ENCODE data around the gene KIF16B. TPM values are rescaled to one million over a fixed set of nuclear protein-coding genes. Genes with fewer than 3 reads are reported as not detected.

Gene KIF16B
- total and polyA plus RNA-seq, 7 donors, result 18.9 to 49.7 (median 22.4) TPM

- 78 to 82% methylated on average over 6 of the region's 6 CpGs for WGBS, 2 donors
- intact Hi-C loops (cut with DNase I), result no loop called here
- Histone ChIP-seq H3K27me3 (no peaks in the 10 kb centered on the region), H3K36me3 (no peaks in the 10 kb centered on the region), H3K4me1 (no peaks in the 10 kb centered on the region), H3K9me3 (no peaks in the 10 kb centered on the region), H3K4me3 (no peak overlapping the region), H3K27ac (no peak overlapping the region)
- DNase-seq, result no peak
- TF ChIP-seq POLR2A (IDR thresholded peaks at IDR 0.05) (no peak), CTCF (IDR thresholded peaks at IDR 0.05) (no peak), POLR2AphosphoS5 (IDR thresholded peaks at IDR 0.05) (no peak), EP300 (IDR thresholded peaks at IDR 0.05) (no peak)
Measured at GRCh38 chr20:16246870-16247269, 326.4 kb downstream of the KIF16B start.

- H3K4me1 ChIP-seq, result no peaks in the 10 kb centered on the region
- H3K36me3 ChIP-seq, result no peaks in the 10 kb centered on the region
- TF ChIP-seq POLR2AphosphoS5 (IDR thresholded peaks at IDR 0.05) (no peak), CTCF (IDR thresholded peaks at IDR 0.05) (no peak), EP300 (IDR thresholded peaks at IDR 0.05) (no peak), POLR2A (IDR thresholded peaks at IDR 0.05) (no peak)
- intact Hi-C loops (cut with DNase I), result no loop called here
- no peak overlapping the region for H3K4me3 ChIP-seq
- DNase-seq, result no peak
- no peak overlapping the region for H3K27ac ChIP-seq
- 74 to 80% methylated on average over 7 of the region's 7 CpGs for WGBS, 2 donors
- no peaks in the 10 kb centered on the region for H3K9me3 ChIP-seq
- no peaks in the 10 kb centered on the region for H3K27me3 ChIP-seq
Measured at GRCh38 chr20:16246291-16246690, 327.0 kb downstream of the KIF16B start.

- 48 to 68% methylated on average over 9 of the region's 9 CpGs for WGBS, 2 donors
Measured at GRCh38 chr20:16245879-16246278, 327.4 kb downstream of the KIF16B start.

GRCh38 chr20:16244892-16245291, 328.4 kb downstream of the KIF16B start:
- Histone ChIP-seq H3K9me3 (peaks cover 0 to 3% (median 0%) of the 10 kb centered on the region in 4 donors), H3K4me3 (no peak overlapping the region), H3K36me3 (no peaks in the 10 kb centered on the region), H3K4me1 (no peaks in the 10 kb centered on the region), H3K27me3 (no peaks in the 10 kb centered on the region), H3K27ac (no peak overlapping the region)
- intact Hi-C loops (cut with DNase I), result no loop called here
- TF ChIP-seq EP300 (IDR thresholded peaks at IDR 0.05) (no peak), CTCF (IDR thresholded peaks at IDR 0.05) (no peak), POLR2AphosphoS5 (IDR thresholded peaks at IDR 0.05) (no peak), POLR2A (IDR thresholded peaks at IDR 0.05) (no peak)
- WGBS, 2 donors, result 87 to 90% methylated on average over 5 of the region's 5 CpGs
- no peak for DNase-seq

More at GRCh38 chr20:16245879-16246278, 327.4 kb downstream of the KIF16B start:
- TF ChIP-seq EP300 (IDR thresholded peaks at IDR 0.05) (no peak), POLR2A (IDR thresholded peaks at IDR 0.05) (no peak), CTCF (IDR thresholded peaks at IDR 0.05) (no peak), POLR2AphosphoS5 (IDR thresholded peaks at IDR 0.05) (no peak)
- Histone ChIP-seq H3K27ac (no peak overlapping the region), H3K9me3 (no peaks in the 10 kb centered on the region), H3K27me3 (no peaks in the 10 kb centered on the region), H3K4me3 (no peak overlapping the region), H3K4me1 (no peaks in the 10 kb centered on the region), H3K36me3 (no peaks in the 10 kb centered on the region)
- intact Hi-C loops (cut with DNase I), result no loop called here
- DNase-seq, result no peak

GRCh38 chr20:16243470-16243869, 329.8 kb downstream of the KIF16B start:
- no peak overlapping the region for H3K27ac ChIP-seq
- H3K9me3 ChIP-seq, result peaks cover 0 to 6% (median 0%) of the 10 kb centered on the region in 4 donors
- H3K4me1 ChIP-seq, result no peaks in the 10 kb centered on the region
- intact Hi-C loops (cut with DNase I), result no loop called here
- WGBS, 2 donors, result 67 to 82% methylated on average over 4 of the region's 4 CpGs
- H3K4me3 ChIP-seq, result no peak overlapping the region
- H3K27me3 ChIP-seq, result no peaks in the 10 kb centered on the region
- no peak for DNase-seq
- TF ChIP-seq CTCF (IDR thresholded peaks at IDR 0.05), result no peak
- TF ChIP-seq POLR2A (IDR thresholded peaks at IDR 0.05), result no peak
- TF ChIP-seq EP300 (IDR thresholded peaks at IDR 0.05), result no peak
- TF ChIP-seq POLR2AphosphoS5 (IDR thresholded peaks at IDR 0.05), result no peak
- H3K36me3 ChIP-seq, result no peaks in the 10 kb centered on the region

All from sigmoid colon (tissue), 7 donors.